Activated CD4-positive, alpha-beta memory T cell treated with anti-CD3 and anti-CD28 coated beads, Interleukin-2, amount 10 ng/mL, durations not matched to agents 7 days and 5 days (primary cell): ENCODE data around the gene ETFA. TPM values are rescaled to one million over a fixed set of nuclear protein-coding genes. Genes with fewer than 3 reads are reported as not detected.
A peak's percentile ranks its signal among the peaks of the same experiment; 100 is the strongest.
"Not testable (repeated sequence)": the region's sequence is repeated elsewhere in the genome, so short reads cannot be mapped to it uniquely, and the experiment has no call there.

Experiments used
- CTCF ChIA-PET: fragments of 350-600 bp; sonication (Branson Sonifier 250); formaldehyde crosslinking; loops from one replicate; lab custom pipeline; 2021; ENCODE audit warnings: antibody characterized with exemption, inconsistent platforms; lab: Charles Lee
- POLR2A ChIA-PET: fragments of 350-600 bp; sonication (Branson Sonifier 250); formaldehyde crosslinking; loops from one replicate; lab custom pipeline; 2021; ENCODE audit warnings: antibody characterized with exemption; lab: Charles Lee
- DNase-seq: peaks from one replicate; pipeline ENCODE4 v3.0.0-alpha.2; 2020
- H3K27ac Mint-ChIP-seq: one replicate; pipeline ENCODE4 v1.8.0; 2021; ENCODE audit warnings: mild to moderate bottlenecking, mixed read lengths
- H3K27me3 Mint-ChIP-seq: one replicate; pipeline ENCODE4 v1.8.0; 2021; ENCODE audit warnings: mixed read lengths
- H3K36me3 Mint-ChIP-seq: one replicate; pipeline ENCODE4 v1.8.0; 2021; ENCODE audit warnings: low read depth, mixed read lengths
- H3K4me1 Mint-ChIP-seq: one replicate; pipeline ENCODE4 v1.8.0; 2021; ENCODE audit warnings: mixed read lengths
- H3K4me3 Mint-ChIP-seq: one replicate; pipeline ENCODE4 v1.8.0; 2021; ENCODE audit warnings: mild to moderate bottlenecking, mixed read lengths
- H3K9me3 Mint-ChIP-seq: one replicate; pipeline ENCODE4 v1.8.0; 2021; ENCODE audit warnings: mixed read lengths
- total RNA-seq, 2 experiments: library from RNA; stranded (reverse); gene quantifications; one replicate each; pipeline ENCODE4 v1.2.3, GENCODE V29; 2021

The ETFA gene
- total RNA-seq, 2 experiments from 2014 or later = 109 to 112 TPM

DNA sequence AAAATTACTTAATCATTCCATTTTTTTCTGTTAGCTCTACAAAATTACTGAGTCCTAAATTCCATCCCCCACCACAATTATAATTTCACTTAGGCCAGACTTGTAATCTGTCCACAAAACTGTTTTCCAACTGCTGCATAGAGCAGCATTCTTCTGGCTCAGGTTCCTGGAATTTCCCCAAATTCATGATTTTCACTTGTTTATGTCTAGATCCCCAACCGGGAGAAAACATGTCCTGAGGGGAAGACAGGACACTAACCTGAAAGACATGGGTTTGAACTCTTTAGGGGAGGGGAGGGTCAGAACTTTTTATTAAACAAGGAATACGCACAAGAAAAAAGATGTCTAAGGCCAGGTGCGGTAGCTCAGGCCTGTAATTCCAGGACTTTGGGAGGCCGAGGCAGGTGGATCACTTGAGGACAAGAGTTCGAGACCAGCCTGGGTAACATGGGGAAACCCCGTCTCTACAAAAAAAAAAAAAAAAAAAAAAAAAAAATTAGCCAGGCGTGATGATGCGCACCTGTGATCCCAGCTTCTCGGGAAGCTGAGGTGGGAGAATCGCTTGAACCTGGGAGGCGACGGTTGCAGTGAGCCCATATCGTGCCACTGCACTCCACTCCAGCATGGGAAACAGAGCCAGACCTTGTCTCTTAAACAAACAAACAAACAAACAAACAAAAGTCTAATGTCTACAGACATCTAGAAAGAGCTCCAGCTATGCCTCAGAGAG lies 1.5 kb downstream of the ETFA start:
- H3K27ac Mint-ChIP-seq = no peak overlapping the region
- CTCF ChIA-PET = interaction anchor here (0.5 to 2.4 kb wide), 3 partner anchors 26 to 1203 kb away, joined by 3 to 10 read pairs (median 3); partner anchors contain the start of gene ISL2
- peaks cover 6% of the 10 kb centered on the region for H3K36me3 Mint-ChIP-seq
- no peaks in the 10 kb centered on the region for H3K27me3 Mint-ChIP-seq
- no peak for DNase-seq
- peaks cover 26% of the 10 kb centered on the region for H3K4me1 Mint-ChIP-seq
- POLR2A ChIA-PET = interaction anchor here (2.0 to 2.1 kb wide), 3 partner anchors 16 to 26 kb away, joined by 4 to 13 read pairs (median 6); partner anchors contain the start of gene ISL2
- peak overlapping the region; percentile 89 for H3K4me3 Mint-ChIP-seq
- no peaks in the 10 kb centered on the region for H3K9me3 Mint-ChIP-seq

DNA sequence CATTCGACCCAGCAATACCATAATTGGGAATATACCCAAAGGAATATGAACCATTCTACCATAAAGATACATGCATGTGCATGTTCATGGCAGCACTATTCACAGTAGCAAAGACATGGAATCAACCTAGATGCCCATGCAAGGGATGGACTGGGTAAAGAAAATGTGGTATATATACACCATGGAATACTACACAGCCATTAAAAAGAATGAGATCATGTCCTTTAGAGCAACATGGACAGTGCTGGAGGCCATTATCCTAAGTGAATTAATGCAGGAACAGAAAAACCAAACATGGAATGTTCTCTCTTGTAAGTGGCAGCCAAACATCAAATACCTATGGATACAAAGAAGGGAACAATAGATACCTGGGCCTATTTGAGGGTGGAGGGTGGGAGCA lies 7.4 kb downstream of the ETFA start:
- POLR2A ChIA-PET = no interaction called here
- Mint-ChIP-seq H3K9me3 (peaks cover 2% of the 10 kb centered on the region), H3K27me3 (no peaks in the 10 kb centered on the region), H3K36me3 (peaks cover 6% of the 10 kb centered on the region), H3K4me1 (peaks cover 5% of the 10 kb centered on the region), H3K4me3 (no peak overlapping the region), H3K27ac (no peak overlapping the region)
- no peak for DNase-seq
- CTCF ChIA-PET = no interaction called here

DNA sequence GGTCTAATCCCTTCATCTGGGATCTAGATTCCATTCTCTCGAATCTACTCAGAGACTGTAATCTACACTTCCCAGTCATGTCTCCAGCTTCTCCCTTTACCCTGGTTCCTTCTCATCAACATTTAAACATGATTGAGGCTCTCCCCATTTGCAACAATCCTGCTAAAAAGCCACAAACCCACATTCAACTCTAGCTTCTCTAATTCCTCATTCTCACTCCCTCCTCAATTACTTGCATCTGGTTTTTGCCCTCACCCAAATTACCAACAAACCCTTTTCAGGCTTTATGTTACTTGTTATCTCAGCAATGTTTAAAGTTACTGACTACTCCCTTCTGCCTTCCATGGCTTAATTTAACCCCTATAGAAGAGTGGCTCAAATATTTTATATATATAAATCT lies 11.5 kb downstream of the ETFA start:
- Mint-ChIP-seq H3K9me3 (peaks cover 2% of the 10 kb centered on the region), H3K27me3 (no peaks in the 10 kb centered on the region), H3K4me3 (no peak overlapping the region), H3K4me1 (peaks cover 3% of the 10 kb centered on the region), H3K36me3 (peaks cover 9% of the 10 kb centered on the region), H3K27ac (no peak overlapping the region)
- ChIA-PET CTCF (no interaction called here), POLR2A (no interaction called here)
- DNase-seq = no peak

DNA sequence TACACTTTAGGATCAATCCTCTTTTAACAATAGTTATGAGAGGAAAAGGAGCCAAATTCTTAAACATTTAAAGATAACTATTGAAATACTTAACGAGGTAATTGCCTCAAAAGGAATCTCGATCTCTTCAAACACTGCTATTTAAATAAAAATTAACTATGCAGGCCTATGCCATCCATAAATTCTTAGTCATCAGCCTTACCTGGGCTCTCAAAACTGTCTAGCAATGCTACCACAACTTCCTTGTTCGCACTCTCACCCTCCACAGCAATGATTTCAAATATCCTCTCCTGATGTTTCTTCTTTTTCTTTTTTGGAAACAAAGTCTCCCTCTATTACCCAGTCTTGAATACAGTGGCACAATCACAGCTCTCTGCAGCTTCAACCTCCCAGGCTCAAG lies 12.3 kb downstream of the ETFA start:
- no peak for DNase-seq
- no peak overlapping the region for H3K27ac Mint-ChIP-seq
- H3K36me3 Mint-ChIP-seq = peaks cover 9% of the 10 kb centered on the region
- CTCF ChIA-PET = no interaction called here
- peaks cover 3% of the 10 kb centered on the region for H3K4me1 Mint-ChIP-seq
- H3K4me3 Mint-ChIP-seq = no peak overlapping the region
- POLR2A ChIA-PET = no interaction called here
- no peaks in the 10 kb centered on the region for H3K27me3 Mint-ChIP-seq
- H3K9me3 Mint-ChIP-seq = peaks cover under 1% of the 10 kb centered on the region

DNA sequence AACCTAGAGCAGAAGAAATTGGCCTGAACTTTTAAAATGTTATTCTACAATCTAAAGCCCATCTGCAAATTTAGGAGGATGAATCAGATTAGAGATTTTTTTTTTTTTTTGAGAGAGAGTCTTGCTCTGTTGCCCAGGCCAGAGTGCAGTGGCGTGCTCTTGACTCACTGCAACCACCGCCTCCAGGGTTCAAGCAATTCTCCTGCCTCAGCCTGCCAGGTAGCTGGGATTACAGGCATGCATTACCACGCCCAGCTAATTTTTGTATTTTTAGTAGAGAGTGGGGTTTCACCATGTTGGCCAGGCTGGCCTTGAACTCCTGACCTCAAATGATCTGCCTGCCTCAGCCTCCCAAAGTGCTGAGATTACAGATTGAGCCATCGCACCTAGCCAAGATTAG lies 13.3 kb downstream of the ETFA start:
- POLR2A ChIA-PET = interaction anchor here (0.7 to 1.2 kb wide), 2 partner anchors 20 to 37 kb away, joined by 3 to 4 read pairs; no protein-coding TSS in a partner anchor
- H3K4me3 Mint-ChIP-seq = not testable (repeated sequence)

DNA sequence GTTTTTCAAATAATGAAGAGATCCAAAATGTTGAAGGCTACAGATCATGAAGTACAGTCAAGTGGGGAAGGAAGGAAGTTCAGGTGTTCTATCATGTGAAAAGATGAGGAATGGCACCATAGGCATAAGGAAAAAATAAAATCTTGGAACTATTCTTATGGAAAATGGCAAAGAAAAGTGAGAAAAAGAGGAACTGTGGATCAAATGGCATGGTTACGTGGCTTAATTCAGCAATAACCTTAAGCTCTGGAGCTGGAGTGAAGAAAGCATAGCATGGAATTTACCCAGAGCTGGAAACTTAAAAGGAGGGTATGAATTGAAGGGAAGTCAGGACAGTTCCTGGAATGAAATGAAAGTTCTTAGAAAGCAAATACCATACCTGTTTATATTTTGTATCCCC lies 14.4 kb downstream of the ETFA start:
- Mint-ChIP-seq H3K36me3 (peaks cover 16% of the 10 kb centered on the region), H3K9me3 (no peaks in the 10 kb centered on the region), H3K27me3 (no peaks in the 10 kb centered on the region), H3K4me3 (no peak overlapping the region), H3K27ac (no peak overlapping the region), H3K4me1 (peaks cover 10% of the 10 kb centered on the region)
- ChIA-PET POLR2A (interaction anchor here (1.2 kb wide), 1 partner anchor 21 kb away, joined by 4 read pairs; no protein-coding TSS in a partner anchor), CTCF (no interaction called here)
- no peak for DNase-seq

More for the DNA sequence above, 13.3 kb downstream of the ETFA start:
- H3K9me3 Mint-ChIP-seq, H3K27ac Mint-ChIP-seq, CTCF ChIA-PET, DNase-seq, H3K27me3 Mint-ChIP-seq, H3K4me1 Mint-ChIP-seq: not testable (repeated sequence)
- peaks cover 13% of the 10 kb centered on the region for H3K36me3 Mint-ChIP-seq

DNA sequence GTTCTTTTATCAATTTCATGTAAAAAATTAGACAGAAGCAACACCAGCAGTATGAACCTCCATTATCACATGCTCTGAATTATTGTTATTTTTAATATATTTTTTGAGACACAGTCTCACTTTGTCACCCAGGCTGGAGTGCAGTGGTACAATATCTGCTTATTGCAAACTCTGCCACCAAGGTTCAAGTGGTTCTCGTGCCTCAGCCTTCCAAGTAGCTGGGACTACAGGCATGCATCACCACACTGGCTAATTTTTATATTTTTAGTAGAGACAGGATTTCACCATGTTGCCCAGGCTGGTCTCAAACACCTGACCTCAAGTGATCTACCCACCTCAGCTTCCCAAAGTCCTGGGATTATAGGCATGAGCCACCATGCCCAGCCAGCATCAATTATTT lies 16.8 kb downstream of the ETFA start:
- POLR2A ChIA-PET, H3K27me3 Mint-ChIP-seq, H3K4me3 Mint-ChIP-seq, H3K4me1 Mint-ChIP-seq, DNase-seq, H3K27ac Mint-ChIP-seq, H3K9me3 Mint-ChIP-seq: not testable (repeated sequence)
- CTCF ChIA-PET = interaction anchor here (0.8 kb wide), 1 partner anchor 9 kb away, joined by 3 read pairs; no protein-coding TSS in a partner anchor
- H3K36me3 Mint-ChIP-seq = peaks cover 24% of the 10 kb centered on the region

DNA sequence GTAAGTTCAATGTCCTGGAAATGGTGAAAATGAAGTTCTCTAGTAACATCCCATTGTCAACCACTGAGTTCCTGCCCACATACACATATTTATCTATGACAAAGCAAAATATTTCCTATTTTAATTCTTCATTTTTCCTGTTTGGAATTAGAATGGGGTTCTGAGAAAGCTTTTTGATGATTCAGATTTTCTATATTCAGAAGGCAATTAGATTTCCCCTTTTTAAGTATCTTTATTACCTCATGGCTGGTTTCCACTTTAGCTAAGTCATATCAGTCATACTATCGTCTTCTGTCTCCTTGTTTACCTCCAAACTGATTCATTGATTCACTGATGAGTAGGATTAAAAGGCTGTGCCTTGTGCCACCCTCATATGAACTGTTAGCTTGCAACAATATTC lies 17.9 kb downstream of the ETFA start:
- H3K9me3 Mint-ChIP-seq = no peaks in the 10 kb centered on the region
- H3K27ac Mint-ChIP-seq = no peak overlapping the region
- ChIA-PET CTCF (no interaction called here), POLR2A (interaction anchor here (1.4 kb wide), 1 partner anchor 18 kb away, joined by 6 read pairs; the partner anchor contains the start of gene ETFA)
- peaks cover 24% of the 10 kb centered on the region for H3K36me3 Mint-ChIP-seq
- DNase-seq = no peak
- no peaks in the 10 kb centered on the region for H3K27me3 Mint-ChIP-seq
- peaks cover 7% of the 10 kb centered on the region for H3K4me1 Mint-ChIP-seq
- H3K4me3 Mint-ChIP-seq = no peak overlapping the region

DNA sequence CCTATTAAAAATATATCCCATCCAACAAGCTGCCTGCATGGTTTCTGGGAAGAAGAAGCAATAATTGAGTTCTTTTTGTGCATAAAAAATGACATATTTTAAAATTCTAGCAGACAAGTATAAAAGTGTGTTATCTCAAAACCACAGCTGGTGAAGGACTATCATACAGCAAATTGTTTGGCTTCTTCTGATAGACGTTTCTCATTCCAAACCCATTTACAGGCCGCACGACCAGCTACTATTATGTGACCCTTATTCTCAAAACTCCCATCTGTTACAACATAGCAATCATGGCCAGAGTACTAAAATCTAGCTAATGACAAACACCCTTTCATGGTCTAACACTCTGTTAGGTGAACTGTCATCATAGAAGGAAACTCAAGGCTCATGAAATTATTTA lies 21.7 kb downstream of the ETFA start:
- no peak for DNase-seq
- no peaks in the 10 kb centered on the region for H3K9me3 Mint-ChIP-seq
- peaks cover 19% of the 10 kb centered on the region for H3K4me1 Mint-ChIP-seq
- H3K27ac Mint-ChIP-seq = no peak overlapping the region
- H3K4me3 Mint-ChIP-seq = no peak overlapping the region
- POLR2A ChIA-PET = no interaction called here
- CTCF ChIA-PET = interaction anchor here (0.5 kb wide), 1 partner anchor 661 kb away, joined by 4 read pairs; no protein-coding TSS in a partner anchor
- H3K27me3 Mint-ChIP-seq = no peaks in the 10 kb centered on the region
- H3K36me3 Mint-ChIP-seq = peaks cover 31% of the 10 kb centered on the region

DNA sequence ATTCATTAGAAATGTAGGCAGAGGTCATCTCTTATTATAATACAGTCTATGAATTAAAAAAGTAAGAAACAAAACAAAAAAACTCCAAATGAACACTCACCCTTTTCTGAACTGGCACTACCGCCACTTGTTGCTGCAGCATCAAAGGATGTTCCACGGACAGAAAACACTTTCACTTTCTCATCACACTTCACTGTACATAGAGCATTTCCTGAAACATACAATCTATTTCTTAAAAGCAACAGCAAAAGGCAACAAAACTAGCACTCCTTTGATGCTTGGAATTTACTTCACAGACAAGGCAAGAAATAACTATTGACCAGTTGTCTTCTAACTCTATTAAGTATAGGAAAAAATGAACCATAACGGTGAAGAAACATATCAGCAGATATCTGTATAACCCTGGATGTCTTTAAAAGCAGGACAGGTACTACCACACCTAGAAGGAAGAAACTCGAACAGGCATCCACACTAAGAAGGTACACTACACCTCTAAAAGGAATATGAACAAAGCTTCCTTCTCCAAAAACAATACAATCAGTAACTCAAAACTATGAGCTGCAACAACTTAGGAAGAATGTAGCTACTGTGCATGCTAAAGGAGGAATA lies 24.9 kb downstream of the ETFA start:
- CTCF ChIA-PET = no interaction called here
- peaks cover 15% of the 10 kb centered on the region for H3K4me1 Mint-ChIP-seq
- H3K27ac Mint-ChIP-seq = peak overlapping the region; percentile 50
- no peaks in the 10 kb centered on the region for H3K9me3 Mint-ChIP-seq
- peaks cover 36% of the 10 kb centered on the region for H3K36me3 Mint-ChIP-seq
- POLR2A ChIA-PET = interaction anchor here (1.0 to 1.2 kb wide), 2 partner anchors 8 to 25 kb away, joined by 3 to 4 read pairs; partner anchors contain the start of gene ETFA
- H3K27me3 Mint-ChIP-seq = no peaks in the 10 kb centered on the region
- peak; percentile 25 for DNase-seq
- H3K4me3 Mint-ChIP-seq = peak overlapping the region; percentile 36

DNA sequence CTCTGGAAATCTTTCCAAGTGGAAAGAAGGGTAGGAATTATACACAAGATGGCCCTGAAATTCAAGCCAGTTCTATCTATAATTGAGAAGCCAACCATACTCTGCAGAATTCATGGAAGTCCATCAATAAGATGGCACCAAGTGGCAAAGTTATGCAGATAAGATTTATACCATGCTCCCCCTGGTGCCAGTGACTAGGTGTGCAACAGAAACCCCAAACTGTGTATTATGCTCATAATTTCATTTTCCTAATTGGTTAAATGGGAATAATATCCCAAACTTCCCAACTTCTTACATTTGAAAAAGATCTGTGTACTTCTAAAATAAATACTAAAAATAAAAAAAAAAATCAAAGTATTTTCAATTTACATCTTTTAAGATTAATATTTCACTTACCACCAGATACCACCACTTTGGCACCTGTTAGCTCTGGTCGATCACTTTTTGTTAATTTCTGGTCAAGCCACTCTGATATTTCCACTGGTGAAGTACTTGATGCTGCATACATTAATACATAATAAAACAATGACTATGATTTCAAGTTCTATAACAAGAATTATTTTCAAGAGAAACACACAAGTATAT lies 25.9 kb downstream of the ETFA start:
- Mint-ChIP-seq H3K27ac (no peak overlapping the region), H3K9me3 (no peaks in the 10 kb centered on the region), H3K27me3 (no peaks in the 10 kb centered on the region), H3K4me1 (peaks cover 15% of the 10 kb centered on the region), H3K4me3 (no peak overlapping the region), H3K36me3 (peaks cover 39% of the 10 kb centered on the region)
- no peak for DNase-seq
- ChIA-PET POLR2A (no interaction called here), CTCF (interaction anchor here (0.7 to 0.9 kb wide), 2 partner anchors 10 to 80 kb away, joined by 3 read pairs; no protein-coding TSS in a partner anchor)

DNA sequence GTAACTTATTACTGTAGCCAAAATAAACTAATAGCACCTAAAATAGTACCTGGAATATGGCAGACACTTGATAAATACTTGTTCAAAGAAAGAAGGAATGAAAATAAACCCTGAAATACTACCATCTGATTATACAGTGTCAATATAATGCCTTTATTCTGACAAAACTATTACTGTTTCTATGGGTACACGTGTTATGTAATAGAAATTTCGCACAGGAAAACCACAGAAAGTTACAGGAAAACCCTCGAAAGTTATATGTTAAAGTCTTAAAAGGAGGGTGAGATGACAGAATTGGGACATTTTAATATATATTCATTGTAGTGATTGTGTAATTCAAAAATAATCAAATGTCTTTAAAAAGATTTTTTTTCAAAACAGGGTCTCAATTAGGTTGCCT lies 28.8 kb downstream of the ETFA start:
- Mint-ChIP-seq H3K4me3 (no peak overlapping the region), H3K27me3 (no peaks in the 10 kb centered on the region), H3K9me3 (no peaks in the 10 kb centered on the region), H3K36me3 (peaks cover 59% of the 10 kb centered on the region), H3K27ac (no peak overlapping the region), H3K4me1 (peaks cover 13% of the 10 kb centered on the region)
- ChIA-PET POLR2A (no interaction called here), CTCF (no interaction called here)
- no peak for DNase-seq

DNA sequence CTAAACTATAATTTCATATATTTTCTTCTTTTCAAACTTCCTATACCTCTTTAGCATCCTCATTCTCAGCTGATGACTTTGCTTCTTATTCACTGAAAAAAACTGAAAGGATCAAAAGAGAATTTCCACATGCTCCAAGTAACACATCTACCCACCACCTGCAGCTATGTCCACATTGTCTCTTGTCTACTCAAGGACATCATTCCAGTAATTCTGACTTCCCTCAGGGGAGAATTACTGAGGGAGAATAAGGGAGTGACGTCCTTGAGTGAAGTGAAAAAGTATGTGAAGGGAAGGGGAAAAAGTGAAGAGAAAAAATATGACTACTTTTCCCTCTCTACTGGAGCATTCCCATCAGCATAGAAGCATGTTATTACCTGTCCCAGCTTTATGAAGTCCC lies 32.6 kb downstream of the ETFA start:
- Mint-ChIP-seq H3K36me3 (peaks cover 62% of the 10 kb centered on the region), H3K4me1 (peaks cover 2% of the 10 kb centered on the region)

More for the DNA sequence above, 32.6 kb downstream of the ETFA start:
- Mint-ChIP-seq H3K27me3 (no peaks in the 10 kb centered on the region), H3K27ac (no peak overlapping the region), H3K9me3 (no peaks in the 10 kb centered on the region), H3K4me3 (no peak overlapping the region)
- DNase-seq = no peak
- POLR2A ChIA-PET = interaction anchor here (0.9 kb wide), 1 partner anchor 8 kb away, joined by 3 read pairs; no protein-coding TSS in a partner anchor
- CTCF ChIA-PET = no interaction called here
